Spleen (tissue), 7 donors: ENCODE results near the gene GPATCH4.

Experiments used
- CTCF ChIP-seq, 11 experiments: fragments of 200-600 bp in 7 of 11; fragments of 450-650 bp in 4 of 11; sonication (generic) in 4 of 11; IDR thresholded peaks in 8 of 11; conservative IDR thresholded peaks in 3 of 11; 1 replicate in 7 of 11; 2 replicates in 4 of 11; pipeline versions ENCODE4 v1.4.0 to v1.8.0; 2016 to 2021; ENCODE audit warnings: antibody characterized with exemption in 11 of 11, inconsistent platforms in 4 of 11, mild to moderate bottlenecking in 1 of 11
- POLR2A ChIP-seq, 3 donors: fragments of 450-650 bp; IDR thresholded peaks; one replicate each; pipeline ENCODE4 v1.5.1; 2017; ENCODE audit warnings: antibody characterized with exemption in 3 of 3, mild to moderate bottlenecking in 1 of 3
- POLR2AphosphoS5 ChIP-seq, 3 donors: sonication (generic); formaldehyde crosslinking; IDR thresholded peaks; one replicate each; pipeline ENCODE4 v1.5.1; 2017; ENCODE audit warnings: antibody characterized with exemption in 3 of 3
- donor health status: DM: no; HTN: no; CAD: no; lungs with moderate emphysema.
- donor health status: DM: no; HTN: no; CAD: no.
- donor health status: DM: no; HTN: no; CAD: no.

GRCh38 chr1:156544592-156545102, 56.6 kb downstream of the GPATCH4 start:
- no peak for TF ChIP-seq CTCF (IDR thresholded peaks at IDR 0.05 in 8 of 11, conservative IDR thresholded peaks at IDR 0.05 in 3 of 11)
- no peak for TF ChIP-seq POLR2AphosphoS5 (IDR thresholded peaks at IDR 0.05)
- no peak for TF ChIP-seq POLR2A (IDR thresholded peaks at IDR 0.05)
